Measurements from ENCODE around the gene TAB2. TPM values are rescaled to one million over a fixed set of nuclear protein-coding genes. Genes with fewer than 3 reads are reported as not detected.

TAB2 gene
- polyA plus RNA-seq, 3 donors = 3.1 to 32.0 (median 6.0) TPM

- Histone ChIP-seq H3K4me2 (replicated peaks; ENCODE audit: extremely low read depth, low read length, poor library complexity, severe bottlenecking) (peak overlapping the region; percentile 74), H3K27ac (ENCODE audit: low read depth in 1 of 2, low read length in 2 of 2) (peak overlapping the region; percentile 88 to 94), H3K79me2 (ENCODE audit: insufficient read depth, low read length) (peaks cover 63% of the 10 kb centered on the region), H3K9me3 (replicated peaks in 1 of 2; ENCODE audit: control insufficient read depth in 1 of 2, insufficient read depth in 1 of 2, low read length in 2 of 2) (no peaks in the 10 kb centered on the region), H3K4me3 (replicated peaks in 1 of 3; ENCODE audit: low read depth in 2 of 3, low read length in 3 of 3) (peak overlapping the region; percentile 82 to 87 (median 83)), H2AFZ (ENCODE audit: insufficient read depth, low read depth, low read length, poor library complexity, severe bottlenecking) (peak overlapping the region; percentile 90), H3K36me3 (replicated peaks in 1 of 2; ENCODE audit: control insufficient read depth in 1 of 2, insufficient read depth in 2 of 2, low read length in 2 of 2) (no peaks in the 10 kb centered on the region), H3K9ac (ENCODE audit: insufficient read depth, low read length, poor library complexity, severe bottlenecking) (peak overlapping the region; percentile 97), H3K27me3 (ENCODE audit: control insufficient read depth in 2 of 2, insufficient read depth in 2 of 2, low read length in 2 of 2) (no peaks in the 10 kb centered on the region), H3K4me1 (ENCODE audit: control insufficient read depth in 1 of 2, insufficient read depth in 2 of 2, low read length in 2 of 2) (peaks cover 17 to 36% of the 10 kb centered on the region in 2 donors), H4K20me1 (ENCODE audit: insufficient read depth, low read length) (peaks cover 29% of the 10 kb centered on the region)
- peaks cover 28% of the 10 kb centered on the region for H3K4me1 Mint-ChIP-seq
- peak; percentile 90 to 94 (median 92) for DNase-seq
- H3K36me3 Mint-ChIP-seq = no peaks in the 10 kb centered on the region
- TF ChIP-seq CTCF (IDR thresholded peaks at IDR 0.05) = peak; percentile 5
- peak overlapping the region; percentile 86 to 93 (median 91) for H3K27ac Mint-ChIP-seq
- WGBS (ENCODE audit: insufficient coverage) = under 1% methylated on average over 79 of the region's 96 CpGs
- no peaks in the 10 kb centered on the region for H3K9me3 Mint-ChIP-seq
- H3K4me3 Mint-ChIP-seq = peak overlapping the region; percentile 91 to 93
- H3K27me3 Mint-ChIP-seq (ENCODE audit: low read depth in 3 of 3) = no peaks in the 10 kb centered on the region
- intact Hi-C loops (cut with micrococcal nuclease) = loop anchor here in 1 of 2 donors (5.0 kb wide), 1 partner anchor 45 kb away; no protein-coding TSS in a partner anchor
Measured at GRCh38 chr6:149316740-149317643, 520 bp upstream of the TAB2 start.

GRCh38 chr6:149318581-149319286 lies 1.2 kb downstream of the TAB2 start:
- H3K36me3 Mint-ChIP-seq = peaks cover 0 to 2% of the 10 kb centered on the region in 2 donors
- no peaks in the 10 kb centered on the region for H3K27me3 Mint-ChIP-seq (ENCODE audit: low read depth in 3 of 3)
- Histone ChIP-seq H3K79me2 (ENCODE audit: insufficient read depth, low read length) (peaks cover 81% of the 10 kb centered on the region), H3K4me1 (ENCODE audit: control insufficient read depth in 1 of 2, insufficient read depth in 2 of 2, low read length in 2 of 2) (peaks cover 19 to 39% of the 10 kb centered on the region in 2 donors), H3K36me3 (replicated peaks in 1 of 2; ENCODE audit: control insufficient read depth in 1 of 2, insufficient read depth in 2 of 2, low read length in 2 of 2) (no peaks in the 10 kb centered on the region), H3K9me3 (replicated peaks in 1 of 2; ENCODE audit: control insufficient read depth in 1 of 2, insufficient read depth in 1 of 2, low read length in 2 of 2) (no peaks in the 10 kb centered on the region), H3K27ac (ENCODE audit: low read depth in 1 of 2, low read length in 2 of 2) (peak overlapping the region; percentile 84 to 89), H2AFZ (ENCODE audit: insufficient read depth, low read depth, low read length, poor library complexity, severe bottlenecking) (peak overlapping the region; percentile 49), H4K20me1 (ENCODE audit: insufficient read depth, low read length) (peaks cover 46% of the 10 kb centered on the region), H3K9ac (ENCODE audit: insufficient read depth, low read length, poor library complexity, severe bottlenecking) (peak overlapping the region; percentile 97), H3K4me3 (replicated peaks in 1 of 3; ENCODE audit: low read depth in 2 of 3, low read length in 3 of 3) (peak overlapping the region; percentile 69 to 87 (median 77)), H3K27me3 (ENCODE audit: control insufficient read depth in 2 of 2, insufficient read depth in 2 of 2, low read length in 2 of 2) (no peaks in the 10 kb centered on the region), H3K4me2 (replicated peaks; ENCODE audit: extremely low read depth, low read length, poor library complexity, severe bottlenecking) (peak overlapping the region; percentile 87)
- peak overlapping the region; percentile 91 to 97 (median 94) for H3K27ac Mint-ChIP-seq
- WGBS (ENCODE audit: insufficient coverage) = 0% methylated on average over 4 of the region's 14 CpGs
- H3K4me3 Mint-ChIP-seq = peak overlapping the region; percentile 93 to 96
- DNase-seq = peak in 2 of 3 donors; percentile 59 to 61
- intact Hi-C loops (cut with micrococcal nuclease) = loop anchor here in 1 of 2 donors (5.0 kb wide), 1 partner anchor 46 kb away; no protein-coding TSS in a partner anchor
- no peak for TF ChIP-seq CTCF (IDR thresholded peaks at IDR 0.05)
- no peaks in the 10 kb centered on the region for H3K9me3 Mint-ChIP-seq
- H3K4me1 Mint-ChIP-seq = peaks cover 42% of the 10 kb centered on the region
